IMR-90 (cell line): ENCODE measurements around the gene ALG6. TPM values are rescaled to one million over a fixed set of nuclear protein-coding genes. Genes with fewer than 3 reads are reported as not detected.
A peak's percentile ranks its signal among the peaks of the same experiment; 100 is the strongest.

Experiments
- ATAC-seq: fragments of 200-7000 bp; cut with Tn5 transposase; 2 replicates; pipeline ENCODE4 v1.9.1; 2020; ENCODE audit warnings: low read depth, mild to moderate bottlenecking, moderate library complexity
- BruUV-seq: library from RNA; stranded (reverse); fragments of 400-500 nt; replicated peaks from 2 replicates; lab custom pipeline; 2021; lab: Mats Ljungman, UMichigan
- CTCF ChIA-PET: fragments of 300-600 bp; formaldehyde crosslinking; extraction: SDS; loops from one replicate; lab custom pipeline; 2021; ENCODE audit warnings: antibody characterized with exemption; lab: Yijun Ruan, JAX
- POLR2A ChIA-PET: fragments of 300-600 bp; sonication (Branson Sonifier 250); formaldehyde crosslinking; loops from one replicate; lab custom pipeline; 2022; ENCODE audit warnings: antibody characterized with exemption; ENCODE audit not compliant: unreplicated experiment; lab: Charles Lee
- DNase-seq: peaks from one replicate; pipeline ENCODE4 v3.0.0; 2013
- H2AFZ ChIP-seq: replicated peaks from 2 replicates; pipeline ENCODE3; 2013; ENCODE audit warnings: low read length, mild to moderate bottlenecking; ENCODE audit not compliant: poor library complexity
- H2AK5ac ChIP-seq: 2 replicates; pipeline ENCODE4 v1.6.1; 2013; ENCODE audit warnings: low read depth, low read length, inconsistent platforms
- H2AK9ac ChIP-seq: replicated peaks from 2 replicates; pipeline ENCODE3; 2013; ENCODE audit warnings: mild to moderate bottlenecking, low read depth, low read length, moderate library complexity; ENCODE audit not compliant: poor library complexity
- H2BK120ac ChIP-seq: 2 replicates; pipeline ENCODE4 v1.6.1; 2013; ENCODE audit warnings: low read depth, low read length, inconsistent platforms
- H2BK15ac ChIP-seq: 3 replicates; pipeline ENCODE4 v1.6.1; 2013; ENCODE audit warnings: low read depth, low read length, inconsistent platforms
- H2BK20ac ChIP-seq: 2 replicates; pipeline ENCODE4 v1.6.1; 2013; ENCODE audit warnings: low read depth, mild to moderate bottlenecking, inconsistent platforms, low read length, moderate library complexity
- H2BK5ac ChIP-seq: 2 replicates; pipeline ENCODE4 v1.6.1; 2013; ENCODE audit warnings: mild to moderate bottlenecking, low read depth, low read length, inconsistent platforms; ENCODE audit not compliant: poor library complexity, severe bottlenecking
- H3K14ac ChIP-seq: replicated peaks from 2 replicates; pipeline ENCODE4 v1.6.1; 2013; ENCODE audit warnings: low read depth, low read length, inconsistent platforms
- H3K18ac ChIP-seq: 2 replicates; pipeline ENCODE4 v1.6.1; 2013; ENCODE audit warnings: low read depth, low read length, control low read depth
- H3K23ac ChIP-seq: 2 replicates; pipeline ENCODE4 v1.6.1; 2013; ENCODE audit warnings: low read depth, low read length, inconsistent platforms
- H3K27ac ChIP-seq: 2 replicates; pipeline ENCODE4 v1.5.1; 2013; ENCODE audit warnings: mild to moderate bottlenecking, control low read depth, low read length; ENCODE audit not compliant: insufficient read depth
- H3K27me3 ChIP-seq: 2 replicates; pipeline ENCODE4 v1.6.1; 2013; ENCODE audit warnings: low read length; ENCODE audit not compliant: control insufficient read depth, insufficient read depth
- H3K36me3 ChIP-seq: 2 replicates; pipeline ENCODE4 v1.6.1; 2013; ENCODE audit warnings: low read length, mixed read lengths; ENCODE audit not compliant: control insufficient read depth, insufficient read depth
- H3K4ac ChIP-seq: 2 replicates; pipeline ENCODE4 v1.6.1; 2013; ENCODE audit warnings: low read depth, low read length, inconsistent platforms
- H3K4me1 ChIP-seq: 2 replicates; pipeline ENCODE4 v1.6.1; 2013; ENCODE audit warnings: low read length, mixed read lengths; ENCODE audit not compliant: control insufficient read depth, insufficient read depth
- H3K4me2 ChIP-seq: 2 replicates; pipeline ENCODE4 v1.6.1; 2013; ENCODE audit warnings: low read depth, mild to moderate bottlenecking, control low read depth, low read length, moderate library complexity
- H3K4me3 ChIP-seq: 2 replicates; pipeline ENCODE4 v1.5.1; 2013; ENCODE audit warnings: low read depth, mild to moderate bottlenecking, control low read depth, low read length, moderate library complexity; ENCODE audit not compliant: insufficient read depth
- H3K56ac ChIP-seq: 2 replicates; pipeline ENCODE4 v1.6.1; 2013; ENCODE audit warnings: low read length, inconsistent platforms; ENCODE audit not compliant: insufficient read depth; ENCODE audit errors: extremely low read depth
- H3K79me1 ChIP-seq, 2 experiments: 2 replicates each; pipeline ENCODE4 v1.6.1; 2013; ENCODE audit warnings: low read length in 2 of 2, inconsistent platforms in 1 of 2, low read depth in 1 of 2
- H3K9ac ChIP-seq: 2 replicates; pipeline ENCODE4 v1.6.1; 2013; ENCODE audit warnings: low read depth, low read length, control low read depth
- H3K9me1 ChIP-seq: 2 replicates; pipeline ENCODE4 v1.6.1; 2013; ENCODE audit warnings: low read length, inconsistent platforms; ENCODE audit not compliant: insufficient read depth
- H3K9me3 ChIP-seq: 2 replicates; pipeline ENCODE4 v1.6.1; 2013; ENCODE audit warnings: low read length; ENCODE audit not compliant: control insufficient read depth, insufficient read depth
- H4K20me1 ChIP-seq: 2 replicates; pipeline ENCODE4 v1.6.1; 2013; ENCODE audit warnings: low read length, inconsistent platforms; ENCODE audit not compliant: insufficient read depth
- H4K5ac ChIP-seq: 2 replicates; pipeline ENCODE4 v1.6.1; 2013; ENCODE audit warnings: mild to moderate bottlenecking, low read depth, low read length, control low read depth
- H4K8ac ChIP-seq, 2 experiments: 2 replicates each; pipeline ENCODE4 v1.6.1; 2013; ENCODE audit warnings: low read depth in 2 of 2, low read length in 2 of 2, control low read depth in 1 of 2, inconsistent platforms in 1 of 2
- H4K91ac ChIP-seq: 2 replicates; pipeline ENCODE4 v1.6.1; 2013; ENCODE audit warnings: low read depth, low read length, inconsistent platforms; ENCODE audit not compliant: insufficient read depth
- CEBPB ChIP-seq: IDR thresholded peaks from 2 replicates; pipeline ENCODE4 v1.6.1; 2012; ENCODE audit warnings: low read depth, low read length, improper control_type of control experiment
- NFE2L2 ChIP-seq: fragments of 150-350 bp; IDR thresholded peaks from 2 replicates; pipeline ENCODE4 v1.6.1; 2016; ENCODE audit warnings: low read depth, mild to moderate bottlenecking, low read length
- WGBS, 2 experiments: methylation state at CpG; one replicate each; pipeline versions ENCODE4 v1.1.5 to v1.1.7; 2013; ENCODE audit warnings: missing lambda C conversion rate in 2 of 2; ENCODE audit not compliant: insufficient read length in 1 of 2; ENCODE audit errors: extremely low coverage in 2 of 2; 5-methylcytosine and 5-hydroxymethylcytosine counted together
- dilution Hi-C: fragments of 300-500 bp; cut with HindIII; formaldehyde crosslinking; loops from one replicate; pipeline ENCODE4 v1.14.3; 2018; ENCODE audit warnings: low sequenced_read_pairs; ENCODE audit not compliant: unreplicated experiment
- in situ Hi-C: fragments of 300-500 bp; cut with MboI; formaldehyde crosslinking; loops from 3 replicates; pipeline ENCODE4 v1.14.3; 2019; ENCODE audit warnings: low sequenced_read_pairs, inconsistent platforms, mixed read lengths
- intact Hi-C: fragments of 100-400 bp; cut with micrococcal nuclease; formaldehyde crosslinking; loops from 2 replicates; pipeline ENCODE4 v1.10.0; 2022
- polyA plus RNA-seq, 3 experiments: library from polyadenylated mRNA; depleted of rRNA; stranded (reverse); fragments of >200 nt; gene quantifications; 2 replicates each; pipeline ENCODE4 v1.2.3, GENCODE V29; 2012; ENCODE audit warnings: low replicate concordance in 1 of 3
- total RNA-seq: library from RNA; depleted of rRNA; stranded (reverse); fragments of >200 nt; gene quantifications from 2 replicates; pipeline ENCODE4 v1.2.3, GENCODE V29; 2012

ALG6 gene
- total and polyA plus RNA-seq, 2 of the 4 experiments (the other 2 are of a cell fraction): 4.8 to 6.5 TPM

DNA sequence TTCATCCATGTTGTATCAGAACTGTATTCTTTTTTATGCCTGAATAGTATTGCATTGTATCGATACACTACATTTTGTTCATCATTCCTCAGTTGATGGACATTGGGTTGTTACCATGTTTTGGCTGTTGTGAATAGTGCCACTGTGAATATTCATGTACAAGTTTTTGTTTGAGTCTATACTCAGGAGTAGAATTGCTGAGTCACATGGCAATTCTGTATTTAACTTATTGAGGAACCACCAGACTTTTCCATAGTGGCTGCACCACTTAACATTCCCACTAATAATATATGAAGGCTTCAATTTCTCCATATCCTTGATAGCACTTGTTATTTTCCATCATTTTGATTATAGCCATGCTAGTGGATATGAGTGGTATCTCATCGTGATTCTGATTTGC lies 56.2 kb downstream of the ALG6 start:
- H3K23ac ChIP-seq: no peak overlapping the region
- BruUV-seq: no TSS peak
- H2BK15ac ChIP-seq: no peak overlapping the region
- no peaks in the 10 kb centered on the region for H3K27me3 ChIP-seq
- H2AK5ac ChIP-seq: no peak overlapping the region
- no peaks in the 10 kb centered on the region for H4K20me1 ChIP-seq
- no peak overlapping the region for H3K56ac ChIP-seq
- H3K9ac ChIP-seq: no peak overlapping the region
- H2BK120ac ChIP-seq: no peak overlapping the region
- no peak overlapping the region for H2BK5ac ChIP-seq
- H3K4me1 ChIP-seq: no peaks in the 10 kb centered on the region
- no peak for ATAC-seq
- dilution Hi-C loops: no loop called here
- DNase-seq: no peak
- intact Hi-C loops: no loop called here
- no peaks in the 10 kb centered on the region for H3K79me1 ChIP-seq
- H3K4me3 ChIP-seq: no peak overlapping the region
- peak; percentile 62 for TF ChIP-seq NFE2L2
- TF ChIP-seq CEBPB: no peak
- H2BK20ac ChIP-seq: no peak overlapping the region
- H3K4me2 ChIP-seq: no peak overlapping the region
- H4K5ac ChIP-seq: no peak overlapping the region
- in situ Hi-C loops: no loop called here
- no peak overlapping the region for H3K18ac ChIP-seq
- H3K36me3 ChIP-seq: 0 out of 2 replicates have a peak, but pooled peaks cover 2% of the 10 kb centered on the region
- no peaks in the 10 kb centered on the region for H3K9me1 ChIP-seq
- H3K27ac ChIP-seq: no peak overlapping the region
- no peak overlapping the region for H2AFZ ChIP-seq
- H4K8ac ChIP-seq: no peak overlapping the region
- WGBS, 2 experiments: no CpG with 5 or more reads among the region's 2 CpGs
- ChIA-PET POLR2A (no interaction called here), CTCF (no interaction called here)
- no peak overlapping the region for H2AK9ac ChIP-seq
- no peak overlapping the region for H4K91ac ChIP-seq
- no peak overlapping the region for H3K4ac ChIP-seq
- no peak overlapping the region for H3K14ac ChIP-seq
- no peaks in the 10 kb centered on the region for H3K9me3 ChIP-seq
